ENCODE results near the gene C8A. TPM values are rescaled to one million over a fixed set of nuclear protein-coding genes. Genes with fewer than 3 reads are reported as not detected.
A peak's percentile ranks its signal among the peaks of the same experiment; 100 is the strongest.

Gene C8A
- total RNA-seq, 1 experiment from 2014 or later = not detected

DNA sequence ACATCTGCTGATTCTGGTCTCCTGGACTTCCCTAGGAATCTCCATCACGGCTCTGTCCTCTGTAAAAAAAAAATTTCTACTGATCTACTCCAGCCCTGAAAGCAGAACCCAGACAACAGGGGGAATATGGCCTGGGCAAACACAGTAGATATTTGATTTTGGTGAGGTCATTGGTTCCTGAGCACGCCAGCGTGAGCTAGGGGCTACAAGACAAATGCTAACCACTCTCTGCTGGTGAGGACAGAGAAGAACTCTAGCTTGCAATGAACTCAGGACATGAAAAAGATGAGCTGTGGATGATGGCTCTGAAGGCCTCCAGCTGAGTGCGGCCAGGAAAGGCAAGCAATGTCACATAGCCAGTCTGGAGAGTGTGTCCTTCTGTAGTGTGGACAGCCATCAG lies 18.2 kb upstream of the C8A start:
- no peak for DNase-seq (ENCODE audit: low read depth)

DNA sequence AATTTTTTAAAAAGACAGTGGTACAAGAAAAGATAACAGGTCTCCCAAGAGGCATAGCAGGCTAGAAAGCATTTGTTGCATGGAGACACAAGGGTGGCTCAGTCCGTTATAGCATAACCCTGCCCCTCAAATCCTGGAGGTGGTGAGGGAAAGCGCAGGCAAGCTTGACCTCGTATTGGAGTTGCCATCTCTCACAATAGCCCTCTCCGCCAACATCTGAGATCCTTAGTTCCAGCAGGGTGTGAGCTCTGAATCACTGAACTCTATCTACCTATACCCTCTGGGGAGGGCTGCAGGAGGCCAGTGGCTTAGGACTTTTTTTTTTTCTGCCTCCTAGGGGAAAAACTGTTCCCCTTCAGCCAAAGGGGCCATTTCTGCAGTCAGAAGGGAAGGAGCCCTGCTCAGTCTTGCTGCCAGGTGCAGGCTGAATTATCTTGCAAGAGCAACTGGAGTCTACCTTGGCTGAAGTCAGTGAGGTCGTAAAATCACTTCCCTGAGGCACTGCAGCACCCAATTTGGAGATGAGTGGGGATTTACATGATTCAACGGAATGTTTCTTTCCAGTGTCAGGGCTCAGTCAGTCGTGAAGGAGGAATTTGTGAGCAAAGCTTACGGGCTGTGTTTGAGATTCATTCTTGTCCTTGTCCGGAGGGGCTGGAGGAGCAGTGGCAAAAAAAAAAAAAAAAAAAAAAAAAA lies 17.2 kb upstream of the C8A start:
- DNase-seq (ENCODE audit: low read depth) = no peak

GRCh38 chr1:56838759-56839158 lies 15.8 kb upstream of the C8A start:
- DNase-seq (ENCODE audit: low read depth) = peak; percentile 62

DNA sequence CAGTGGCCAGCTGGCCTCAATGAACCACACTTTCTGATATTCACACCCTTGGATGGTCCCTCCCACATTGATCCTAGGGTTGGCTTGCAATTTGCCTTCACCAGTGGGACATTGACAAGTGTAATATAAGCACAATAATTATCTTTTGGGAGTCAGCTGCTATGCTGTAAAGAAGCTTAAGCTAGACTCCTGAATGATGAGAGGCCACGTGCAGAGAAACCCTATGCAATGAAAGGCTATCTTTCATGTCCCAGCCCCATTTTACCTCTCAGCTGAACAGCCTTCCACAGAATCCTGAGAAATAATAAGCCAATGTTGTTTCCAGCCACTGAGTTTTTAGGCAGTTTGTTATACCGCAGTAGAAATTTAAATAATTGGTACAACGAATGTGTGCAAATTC lies 11.1 kb upstream of the C8A start:
- no peak for DNase-seq (ENCODE audit: low read depth)

DNA sequence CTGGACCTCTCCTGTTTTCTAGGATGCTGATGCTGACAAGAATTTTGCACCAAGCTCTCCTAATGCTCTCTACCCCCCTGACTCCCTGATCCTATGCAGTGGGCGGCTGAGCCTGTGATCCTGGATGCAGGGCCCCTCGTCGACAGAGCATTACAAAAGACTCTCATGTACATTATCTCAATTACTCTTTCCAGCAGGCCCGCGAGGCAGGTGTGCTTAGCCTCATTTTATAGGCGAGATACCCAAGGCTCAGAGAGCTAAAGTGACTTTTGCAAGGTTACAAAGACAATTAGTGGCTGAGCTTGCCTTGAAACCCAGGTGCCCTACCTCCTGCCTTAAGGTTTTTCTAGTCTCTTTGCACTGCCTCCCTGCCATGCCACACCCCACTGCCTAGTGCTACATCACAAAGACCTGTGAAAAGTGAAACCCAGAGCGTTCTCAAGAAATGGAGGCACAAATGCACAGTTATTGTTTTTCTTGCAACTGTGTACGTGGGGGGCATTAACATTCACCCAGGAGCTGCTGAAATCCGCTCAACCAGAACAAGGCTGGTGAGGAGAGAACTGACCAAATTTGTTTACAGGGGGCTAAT lies 10.0 kb upstream of the C8A start:
- DNase-seq (ENCODE audit: low read depth) = no peak

- no peak for DNase-seq (ENCODE audit: low read depth)
Observed at GRCh38 chr1:56845343-56845742, 9.3 kb upstream of the C8A start.

GRCh38 chr1:56849750-56850149 lies 4.8 kb upstream of the C8A start:
- DNase-seq (ENCODE audit: low read depth) = no peak

DNA sequence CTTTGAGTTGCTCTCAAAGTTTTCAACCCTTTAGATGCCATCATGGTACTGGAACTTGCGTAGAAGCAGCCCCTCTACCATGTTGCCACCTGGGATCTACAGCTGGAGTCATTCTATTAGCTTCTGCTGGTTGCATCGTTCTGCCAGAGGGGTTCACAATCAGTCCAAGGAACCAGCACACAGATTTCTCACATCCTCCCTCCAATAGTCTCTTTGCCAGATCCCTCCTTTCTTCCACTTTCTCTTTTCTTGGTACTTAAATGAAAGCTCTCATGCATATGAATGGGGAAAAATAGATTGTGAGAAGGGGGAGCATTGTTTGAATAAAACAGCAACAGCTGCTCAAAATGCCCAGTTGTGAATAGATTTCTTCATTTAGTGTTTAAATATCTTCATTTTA lies 4.2 kb upstream of the C8A start:
- no peak for DNase-seq (ENCODE audit: low read depth)

DNA sequence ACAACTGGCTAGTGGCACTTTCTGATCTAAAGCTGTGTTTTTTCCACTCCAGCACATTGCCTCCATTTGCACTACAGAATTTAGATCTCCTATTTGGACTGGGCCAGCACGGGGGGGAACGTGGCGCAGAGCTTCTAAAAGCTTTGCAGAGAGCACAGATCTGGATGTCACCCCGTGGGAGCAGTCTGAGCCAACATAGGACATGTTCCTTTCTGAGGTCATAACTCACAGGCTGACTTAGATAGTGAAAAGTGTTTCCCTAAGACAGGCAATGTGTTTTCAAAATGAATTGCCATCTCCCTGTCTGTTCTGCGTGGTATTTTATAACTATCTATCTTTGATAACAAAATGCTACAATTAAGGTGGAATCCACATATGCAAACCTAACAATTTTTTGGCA lies 3.7 kb upstream of the C8A start:
- no peak for DNase-seq (ENCODE audit: low read depth)

DNA sequence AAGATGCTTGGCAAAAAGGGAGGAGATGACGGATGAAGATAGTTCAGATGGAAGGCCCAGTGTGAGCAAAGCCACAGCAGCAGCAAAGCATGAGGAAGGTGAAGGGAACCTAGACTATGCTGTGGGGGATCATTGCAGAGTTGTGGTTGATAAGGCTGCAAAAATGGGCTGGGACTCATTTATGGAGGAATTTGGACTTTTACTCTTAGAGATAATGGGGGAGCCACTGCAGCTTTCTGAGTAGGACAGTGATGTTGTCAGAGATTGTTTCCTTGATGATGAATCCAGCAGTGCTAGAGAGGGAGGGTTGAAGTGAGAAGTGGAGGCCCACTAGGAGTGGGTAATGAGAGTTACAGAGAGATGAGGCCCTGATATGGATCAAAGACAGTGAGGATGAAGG lies 2.1 kb upstream of the C8A start:
- DNase-seq (ENCODE audit: low read depth) = no peak

- DNase-seq (ENCODE audit: low read depth) = no peak
Observed at GRCh38 chr1:56855190-56855589, 593 bp downstream of the C8A start.

DNA sequence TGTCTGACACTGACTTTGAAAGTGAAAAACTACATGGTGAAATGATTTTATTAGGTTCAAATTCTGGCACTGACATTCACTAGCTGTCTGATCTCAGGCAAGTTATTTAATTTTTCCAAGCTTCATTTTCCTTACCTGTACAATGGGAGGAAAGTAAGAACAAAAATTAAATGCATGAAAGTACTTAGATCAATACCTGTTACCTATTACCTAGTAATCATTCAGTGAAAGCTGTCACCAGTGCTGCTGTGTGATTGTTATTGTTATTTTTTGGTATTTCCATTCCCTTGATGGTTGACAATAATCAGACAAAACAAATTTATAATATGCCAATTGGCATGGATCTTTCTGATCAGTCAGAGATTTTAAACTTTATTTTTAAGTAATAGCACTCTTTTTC lies 1.6 kb downstream of the C8A start:
- DNase-seq (ENCODE audit: low read depth) = no peak

DNA sequence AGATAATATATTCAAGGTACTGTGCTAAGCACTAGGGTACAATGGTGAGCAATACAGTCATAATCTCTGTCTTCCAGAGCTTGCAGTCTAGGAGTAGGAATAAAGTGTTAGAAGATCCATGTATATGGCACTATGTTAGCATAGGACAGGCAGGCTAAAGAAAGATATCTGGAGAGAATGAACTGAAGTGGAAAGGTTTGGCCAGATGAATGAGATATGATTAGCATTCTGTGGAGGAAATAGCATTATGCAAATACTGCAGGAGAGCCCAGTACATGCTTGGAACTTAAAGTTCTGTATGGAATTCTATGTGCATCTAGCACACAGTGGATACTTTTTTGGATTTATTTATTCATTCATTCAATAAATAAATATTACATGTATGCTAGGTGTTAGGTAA lies 4.7 kb downstream of the C8A start:
- no peak for DNase-seq (ENCODE audit: low read depth)

DNA sequence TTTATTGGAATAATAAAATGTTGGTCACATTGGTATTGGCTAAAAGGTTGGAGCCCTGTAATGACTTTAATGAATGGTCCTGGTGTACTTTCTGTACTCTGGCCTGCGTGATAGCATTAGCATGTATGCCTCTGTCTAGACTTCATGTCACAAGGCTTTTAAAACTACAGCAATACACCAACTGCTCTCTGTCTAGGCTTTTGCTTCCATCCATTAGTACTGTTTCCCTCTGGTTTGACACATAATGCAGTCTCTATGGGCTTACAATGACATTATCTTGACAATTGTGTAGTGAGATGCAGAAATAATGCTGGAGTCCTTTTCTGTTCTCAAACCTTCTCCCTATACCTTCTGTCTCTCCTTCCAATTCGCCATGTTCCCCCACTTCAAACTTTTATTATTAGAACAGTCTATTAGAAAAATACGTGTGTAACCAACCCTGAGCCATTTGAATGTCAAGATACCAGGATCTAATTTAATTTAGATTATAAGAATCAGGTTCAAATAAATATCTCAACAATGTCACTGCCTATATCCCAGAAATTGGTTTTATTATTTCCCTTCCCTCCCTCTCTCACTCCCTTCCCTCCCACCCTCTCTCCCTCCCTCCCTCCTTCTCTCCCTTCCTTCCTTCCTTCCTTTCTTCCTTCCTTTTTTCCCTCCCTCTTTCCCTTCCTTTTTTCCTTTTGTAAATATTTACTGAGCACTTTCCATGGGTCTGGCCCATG lies 8.8 kb downstream of the C8A start:
- DNase-seq (ENCODE audit: low read depth) = no peak

DNA sequence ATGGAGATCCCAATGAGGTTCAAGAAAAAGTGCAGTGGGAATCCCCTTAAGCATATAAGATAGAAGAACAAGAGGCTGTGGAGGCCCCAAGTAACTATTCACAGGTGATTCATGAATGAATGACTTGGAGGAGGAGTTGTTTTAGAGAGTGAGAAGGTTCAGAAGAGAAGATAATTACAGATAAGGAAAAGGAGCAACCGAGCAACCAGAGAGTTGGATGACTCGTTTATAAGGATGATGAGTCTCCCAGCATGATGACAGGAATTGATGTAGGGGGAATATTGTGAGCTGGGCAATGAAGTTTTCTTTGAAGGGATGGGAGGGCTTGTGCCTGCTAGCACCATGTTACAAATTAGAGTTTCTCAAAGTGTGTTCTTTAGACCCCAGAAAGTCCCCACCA lies 9.8 kb downstream of the C8A start:
- no peak for DNase-seq (ENCODE audit: low read depth)

DNA sequence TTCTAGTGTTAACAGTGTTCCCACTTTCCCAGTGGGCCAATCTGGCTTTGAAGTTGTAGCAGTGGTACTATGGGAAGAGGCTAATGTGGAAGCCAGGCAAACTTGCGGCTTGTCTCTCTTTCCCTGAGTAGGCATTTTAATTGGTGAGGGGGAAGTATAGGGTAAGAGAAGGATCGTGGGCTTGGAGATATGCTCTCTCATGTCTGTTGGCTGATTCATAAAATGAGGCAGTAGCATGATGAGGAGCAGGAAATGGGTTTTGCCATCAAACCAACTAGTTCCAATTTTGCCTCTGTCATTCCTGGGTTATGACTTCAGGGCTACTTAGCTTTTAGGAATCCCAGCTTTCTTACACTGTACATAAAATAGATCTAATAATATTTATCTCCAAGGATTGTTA lies 12.1 kb downstream of the C8A start:
- peak; percentile 73 for DNase-seq (ENCODE audit: low read depth)

DNA sequence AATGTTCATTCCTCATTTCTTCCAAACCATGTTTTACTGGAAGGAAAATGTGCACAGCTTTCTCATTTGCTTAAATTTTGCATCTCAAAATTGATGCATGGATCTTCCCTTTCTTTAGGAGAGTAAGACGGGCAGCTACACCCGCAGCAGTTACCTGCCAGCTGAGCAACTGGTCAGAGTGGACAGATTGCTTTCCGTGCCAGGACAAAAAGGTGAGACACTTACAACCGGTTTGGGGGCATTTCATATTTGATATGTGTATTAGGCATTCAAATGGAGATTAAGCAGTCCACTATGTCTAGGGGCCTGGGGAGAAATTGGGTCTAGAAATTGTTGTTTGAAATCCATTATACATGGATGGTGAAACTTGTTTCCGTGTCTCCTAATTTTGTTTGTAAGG lies 12.9 kb downstream of the C8A start:
- no peak for DNase-seq (ENCODE audit: low read depth)

DNA sequence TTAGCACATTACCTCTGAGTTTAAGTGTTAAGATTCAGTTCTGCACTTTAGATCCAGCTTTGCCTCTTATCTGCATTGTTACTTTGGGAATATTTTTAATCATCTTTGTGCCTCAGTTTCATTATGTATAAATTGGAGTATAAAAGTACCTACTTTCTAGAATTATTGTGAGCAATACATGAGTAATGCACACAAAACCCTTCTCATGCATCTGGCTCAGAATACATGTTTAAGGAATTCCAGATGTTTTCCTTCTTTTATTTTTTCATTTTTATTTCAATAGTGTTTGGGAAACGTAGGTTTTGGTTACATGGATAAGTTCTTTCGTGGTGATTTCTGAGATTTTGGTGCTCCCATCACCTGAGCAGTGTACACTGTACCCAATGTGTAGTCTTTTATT lies 14.2 kb downstream of the C8A start:
- no peak for DNase-seq (ENCODE audit: low read depth)

- peak; percentile 28 for DNase-seq (ENCODE audit: low read depth)
Observed at GRCh38 chr1:56872597-56872996, 18.0 kb downstream of the C8A start.

DNA sequence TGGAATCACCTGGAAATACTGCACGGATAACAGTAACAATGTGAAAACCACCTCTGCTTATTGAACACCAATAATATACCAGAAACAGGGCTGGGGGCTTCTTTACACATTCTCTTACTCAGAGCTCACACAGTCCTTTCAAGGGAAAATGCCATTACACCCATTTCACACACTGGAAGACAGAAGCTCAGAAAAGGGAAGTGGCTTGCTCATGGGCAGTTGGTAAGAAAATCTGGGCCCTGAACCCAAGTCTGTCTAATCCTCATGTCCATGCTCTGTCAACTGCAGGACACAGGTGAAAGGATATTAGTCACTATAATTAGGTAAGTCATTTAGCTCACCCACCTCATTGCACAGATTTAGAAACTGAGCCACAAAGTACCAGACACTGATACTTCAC lies 18.6 kb downstream of the C8A start:
- no peak for DNase-seq (ENCODE audit: low read depth)

DNA sequence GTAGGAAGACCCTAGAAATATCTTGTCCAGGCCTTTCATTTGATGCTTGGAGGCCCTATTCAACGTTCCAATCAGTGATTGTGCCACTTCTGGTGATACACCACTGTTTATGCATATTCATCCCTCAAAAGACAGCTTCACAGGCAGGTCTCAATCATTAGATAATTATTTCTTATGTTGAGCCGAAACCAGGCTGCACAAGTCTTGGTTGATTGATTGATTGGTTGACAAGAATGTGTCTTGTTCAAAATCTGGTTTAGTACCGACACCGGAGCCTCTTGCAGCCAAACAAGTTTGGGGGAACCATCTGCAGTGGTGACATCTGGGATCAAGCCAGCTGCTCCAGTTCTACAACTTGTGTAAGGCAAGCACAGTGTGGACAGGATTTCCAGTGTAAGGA lies 20.1 kb downstream of the C8A start:
- no peak for DNase-seq (ENCODE audit: low read depth)

- DNase-seq (ENCODE audit: low read depth) = no peak
Observed at GRCh38 chr1:56877973-56878372, 23.4 kb downstream of the C8A start.

- no peak for DNase-seq (ENCODE audit: low read depth)
Observed at GRCh38 chr1:56880774-56881173, 26.2 kb downstream of the C8A start.
